GM18526 (cell line): ENCODE data around the gene NDUFAF2.

Source experiments
- POLR2A ChIP-seq: IDR thresholded peaks from 3 replicates; pipeline ENCODE4 v1.6.1; 2011; ENCODE audit not compliant: insufficient read length; ENCODE audit errors: extremely low read depth

The NDUFAF2 gene

GRCh38 chr5:60977956-60978737 is 33.1 kb downstream of the NDUFAF2 start:
- TF ChIP-seq POLR2A = no peak

GRCh38 chr5:60978968-60979367 is 34.0 kb downstream of the NDUFAF2 start:
- no peak for TF ChIP-seq POLR2A

GRCh38 chr5:60980511-60980910 is 35.5 kb downstream of the NDUFAF2 start:
- no peak for TF ChIP-seq POLR2A

- TF ChIP-seq POLR2A = no peak
These were observed 44.8 kb downstream of the NDUFAF2 start for GRCh38 chr5:60989790-60990189.

GRCh38 chr5:60992871-60993270 is 47.9 kb downstream of the NDUFAF2 start:
- no peak for TF ChIP-seq POLR2A

- no peak for TF ChIP-seq POLR2A
These were observed 48.4 kb downstream of the NDUFAF2 start for GRCh38 chr5:60993425-60993824.

GRCh38 chr5:60993875-60994571 is 49.0 kb downstream of the NDUFAF2 start:
- no peak for TF ChIP-seq POLR2A

- no peak for TF ChIP-seq POLR2A
These were observed 51.4 kb downstream of the NDUFAF2 start for GRCh38 chr5:60996368-60996767.

- TF ChIP-seq POLR2A = no peak
These were observed 52.7 kb downstream of the NDUFAF2 start for GRCh38 chr5:60997721-60998120.

- no peak for TF ChIP-seq POLR2A
These were observed 55.9 kb downstream of the NDUFAF2 start for GRCh38 chr5:61000887-61001286.

- no peak for TF ChIP-seq POLR2A
These were observed 56.6 kb downstream of the NDUFAF2 start for GRCh38 chr5:61001647-61002046.

GRCh38 chr5:61002611-61003355 is 57.8 kb downstream of the NDUFAF2 start:
- no peak for TF ChIP-seq POLR2A

GRCh38 chr5:61004448-61004847 is 59.4 kb downstream of the NDUFAF2 start:
- TF ChIP-seq POLR2A = no peak

GRCh38 chr5:61009907-61010306 is 64.9 kb downstream of the NDUFAF2 start:
- TF ChIP-seq POLR2A = no peak

GRCh38 chr5:61010467-61011454 is 65.8 kb downstream of the NDUFAF2 start:
- no peak for TF ChIP-seq POLR2A

- no peak for TF ChIP-seq POLR2A
These were observed 73.1 kb downstream of the NDUFAF2 start for GRCh38 chr5:61018062-61018461.
